GM15510 (cell line): ENCODE data around the gene PRELID3B.

Experiments
- POLR2A ChIP-seq: IDR thresholded peaks from 3 replicates; pipeline ENCODE4 v1.6.1; 2011; ENCODE audit warnings: borderline replicate concordance; ENCODE audit not compliant: insufficient read length; ENCODE audit errors: extremely low read depth

PRELID3B gene

DNA sequence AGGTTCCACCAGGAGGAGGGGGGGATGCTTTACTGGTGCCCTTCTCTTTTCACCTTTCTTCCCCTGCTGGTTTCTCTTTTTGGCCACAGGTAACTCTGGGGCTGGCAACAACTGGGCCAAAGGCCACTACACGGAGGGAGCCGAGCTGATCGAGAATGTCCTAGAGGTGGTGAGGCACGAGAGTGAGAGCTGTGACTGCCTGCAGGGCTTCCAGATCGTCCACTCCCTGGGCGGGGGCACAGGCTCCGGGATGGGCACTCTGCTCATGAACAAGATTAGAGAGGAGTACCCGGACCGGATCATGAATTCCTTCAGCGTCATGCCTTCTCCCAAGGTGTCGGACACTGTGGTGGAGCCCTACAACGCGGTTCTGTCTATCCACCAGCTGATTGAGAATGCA, 19.0 kb downstream of the PRELID3B start:
- no peak for TF ChIP-seq POLR2A

DNA sequence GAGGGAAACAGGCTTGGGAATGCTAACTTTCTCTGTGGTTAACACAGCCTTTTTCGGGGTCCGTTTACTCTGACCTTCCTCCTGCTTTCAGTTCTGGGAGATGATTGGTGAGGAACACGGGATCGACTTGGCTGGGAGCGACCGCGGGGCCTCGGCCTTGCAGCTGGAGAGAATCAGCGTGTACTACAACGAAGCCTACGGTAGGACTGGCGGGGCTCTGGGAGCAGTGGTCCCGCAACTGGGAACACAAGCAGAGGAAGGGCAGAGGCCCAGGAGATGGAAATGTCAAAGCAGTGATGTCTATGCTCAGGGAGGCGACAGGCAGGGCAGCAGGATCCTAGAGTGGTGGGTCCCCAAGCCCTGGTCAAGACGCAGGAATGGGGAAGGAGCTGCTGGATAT, 19.8 kb downstream of the PRELID3B start:
- TF ChIP-seq POLR2A: no peak

DNA sequence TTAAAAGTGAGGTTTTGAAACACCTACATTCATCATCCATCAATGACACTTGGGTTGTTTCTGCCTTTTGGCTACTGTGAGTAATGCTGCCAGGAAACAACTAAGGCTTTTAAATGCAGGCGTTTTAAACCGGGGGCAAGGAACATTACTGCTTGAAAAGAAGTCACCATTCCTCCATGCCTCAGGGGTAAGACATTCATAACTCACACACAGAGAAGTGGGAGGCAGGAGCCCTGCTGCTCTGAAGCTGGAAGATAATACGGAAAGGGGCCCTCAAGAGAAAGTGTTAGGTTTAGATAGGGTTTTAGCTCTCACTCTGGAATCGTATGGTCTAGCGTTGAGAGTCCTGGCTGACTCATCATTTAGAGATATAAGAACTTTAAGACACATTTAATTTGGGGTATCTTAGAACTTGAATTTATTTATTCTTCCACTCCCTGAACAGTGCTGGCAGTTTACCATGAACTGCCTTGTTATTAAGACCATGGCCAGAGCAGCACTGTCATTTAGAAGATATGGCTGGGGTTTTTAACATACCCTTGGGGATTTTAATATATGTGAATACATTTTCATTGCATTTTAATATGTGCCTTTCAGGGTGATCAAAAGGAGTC, 21.5 kb downstream of the PRELID3B start:
- TF ChIP-seq POLR2A: no peak

DNA sequence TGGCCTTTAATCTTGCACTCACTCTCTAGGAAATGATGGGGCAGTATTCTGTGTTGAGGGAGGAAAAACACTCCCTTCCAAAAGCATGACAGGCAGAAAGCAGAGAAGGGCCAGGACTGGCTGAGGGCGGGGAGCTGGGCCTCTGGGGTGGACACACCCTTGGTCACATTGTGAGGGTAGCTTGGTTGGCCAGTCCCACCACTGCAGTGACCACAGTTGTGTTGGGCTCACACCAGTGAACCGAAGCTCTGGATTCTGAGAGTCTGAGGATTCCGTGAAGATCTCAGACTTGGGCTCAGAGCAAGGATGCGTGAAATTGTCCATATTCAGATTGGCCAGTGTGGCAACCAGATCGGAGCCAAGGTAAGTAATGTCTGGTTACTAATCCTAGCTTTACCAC, 23.4 kb downstream of the PRELID3B start, which contains the start of gene TUBB1:
TUBB1 (plus strand) TSS at position 213 of the 400 bp plus-strand sequence; CDS start at position 307, 94 bp downstream.
- TF ChIP-seq POLR2A: no peak

DNA sequence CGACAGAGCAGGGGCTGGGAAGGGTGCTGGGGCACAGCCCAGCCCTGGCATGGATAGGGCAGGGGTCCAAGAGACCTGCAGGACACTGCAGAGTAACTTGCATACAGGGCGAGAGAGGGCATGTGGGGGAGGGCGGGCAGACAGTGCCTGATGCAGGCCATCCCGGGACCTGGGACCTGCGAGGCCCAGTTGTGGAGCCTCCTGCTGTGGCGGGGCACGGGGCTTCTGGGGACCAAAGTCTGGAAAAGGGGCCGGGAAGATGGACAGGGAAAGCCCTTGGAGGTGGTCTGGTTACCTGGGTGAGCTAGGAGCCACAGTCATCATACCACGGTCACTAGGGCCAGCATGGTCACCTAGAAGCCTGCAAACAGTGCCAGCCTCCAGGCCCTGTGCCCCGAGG, 23.8 kb downstream of the PRELID3B start:
- TF ChIP-seq POLR2A: no peak

DNA sequence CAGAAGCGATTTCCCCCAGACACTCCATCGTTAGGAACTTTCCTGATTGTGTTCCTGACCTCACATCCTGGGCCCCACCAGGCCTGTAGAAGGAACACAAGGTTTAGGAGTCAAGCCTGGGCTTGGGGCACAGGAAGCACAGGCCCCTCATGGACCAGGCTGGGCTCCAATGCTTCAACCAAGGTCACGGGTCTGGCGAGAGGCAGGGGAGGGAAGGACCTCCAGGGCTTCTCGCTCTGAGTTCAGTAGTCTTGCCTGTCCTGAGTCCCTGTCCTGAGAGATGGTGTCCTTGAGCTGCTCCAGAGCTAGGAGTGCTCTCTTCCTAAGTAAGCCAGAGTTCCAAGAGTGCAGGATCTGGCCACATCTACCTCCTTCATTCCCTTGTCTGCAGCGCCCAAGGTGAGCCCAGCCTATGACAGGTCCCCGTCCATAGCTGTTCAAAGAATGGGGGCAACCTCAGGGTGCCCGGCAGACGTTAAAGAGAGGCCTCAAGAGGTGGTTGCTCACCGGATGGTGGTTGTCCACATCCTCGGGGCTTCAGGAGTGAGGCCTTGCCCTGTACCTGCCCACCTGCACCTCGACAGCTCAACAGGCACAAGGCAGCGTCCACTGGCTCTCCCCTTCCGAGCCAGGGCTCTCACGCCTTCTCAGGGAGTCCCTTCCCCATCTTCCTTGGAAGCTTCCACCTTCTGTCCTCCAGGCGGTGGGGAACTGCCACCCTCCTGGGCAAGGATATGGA, 24.9 kb downstream of the PRELID3B start:
- no peak for TF ChIP-seq POLR2A

DNA sequence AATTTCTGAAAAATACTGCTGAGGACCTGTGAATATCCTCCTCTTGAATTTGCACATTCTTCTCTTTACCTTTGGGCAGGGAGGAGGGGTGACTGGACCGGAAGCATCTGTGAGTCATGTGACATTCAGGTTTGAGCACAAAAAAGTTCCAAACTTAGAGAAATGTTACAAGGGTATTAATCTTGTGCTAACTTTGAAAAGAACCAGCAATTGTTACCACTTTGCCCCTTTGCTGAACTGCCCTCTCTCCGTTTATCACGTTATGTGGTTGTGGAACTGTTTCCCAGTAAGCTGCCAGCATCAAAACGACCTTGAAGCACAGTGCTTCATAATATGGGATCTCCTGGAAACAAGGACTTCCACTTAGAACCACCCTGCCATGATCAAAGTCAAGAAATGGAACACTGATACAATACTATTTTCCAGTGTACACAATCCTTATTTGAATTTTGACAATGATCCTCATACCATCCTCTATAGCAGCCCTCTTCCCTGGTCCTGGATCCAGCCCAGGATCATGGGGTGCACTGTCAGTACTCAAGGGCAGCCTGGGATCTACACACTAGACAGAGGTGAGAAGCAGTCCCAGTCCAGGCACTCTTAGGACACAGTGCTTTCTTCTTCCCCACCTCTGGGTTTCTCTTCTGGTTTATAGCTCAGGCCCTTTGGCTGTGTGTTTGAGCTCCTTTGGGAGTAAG, 25.6 kb downstream of the PRELID3B start:
- TF ChIP-seq POLR2A: no peak

DNA sequence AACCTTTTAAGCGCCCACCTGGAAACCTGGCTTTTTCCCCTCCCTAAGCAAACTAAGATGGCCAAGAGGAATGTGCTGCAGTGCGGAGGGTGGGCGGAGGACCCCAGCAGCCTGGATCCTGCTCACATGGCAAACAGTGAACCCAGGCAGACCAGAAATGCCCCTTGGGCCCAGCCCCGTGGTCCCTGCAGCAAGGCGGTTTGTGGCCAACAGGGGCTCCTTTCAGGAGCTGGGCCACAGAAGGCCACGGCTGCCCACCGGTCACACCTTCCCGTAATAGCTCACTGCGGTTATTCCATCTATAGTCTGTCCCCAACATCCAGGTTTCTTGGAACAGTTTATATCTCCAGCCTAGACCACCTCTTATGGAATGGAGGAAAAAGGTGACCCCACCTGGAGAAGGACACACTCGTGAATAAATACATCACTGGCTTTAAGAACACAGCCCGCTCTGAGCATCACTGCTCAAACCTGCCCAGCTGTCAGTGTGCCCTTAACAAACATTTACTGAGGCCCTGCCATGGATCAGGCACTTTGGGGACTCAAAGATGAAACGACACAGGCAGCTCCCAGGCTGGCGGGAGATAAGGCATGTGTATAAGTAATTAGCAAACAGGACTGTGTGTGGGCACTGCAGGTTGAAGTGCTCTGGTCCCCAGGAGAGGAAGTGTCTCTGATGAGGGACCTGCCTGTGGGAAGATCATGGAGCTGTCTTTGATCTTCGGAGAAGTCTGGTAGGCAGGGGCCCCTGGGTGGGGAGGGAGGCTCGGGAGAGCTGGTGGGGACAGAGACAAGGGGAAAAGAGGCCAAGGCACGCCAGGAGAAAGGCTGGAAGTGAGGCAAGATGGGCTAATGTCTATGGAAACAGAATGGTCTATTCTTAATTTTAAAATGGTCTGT, 26.5 kb downstream of the PRELID3B start:
- no peak for TF ChIP-seq POLR2A

DNA sequence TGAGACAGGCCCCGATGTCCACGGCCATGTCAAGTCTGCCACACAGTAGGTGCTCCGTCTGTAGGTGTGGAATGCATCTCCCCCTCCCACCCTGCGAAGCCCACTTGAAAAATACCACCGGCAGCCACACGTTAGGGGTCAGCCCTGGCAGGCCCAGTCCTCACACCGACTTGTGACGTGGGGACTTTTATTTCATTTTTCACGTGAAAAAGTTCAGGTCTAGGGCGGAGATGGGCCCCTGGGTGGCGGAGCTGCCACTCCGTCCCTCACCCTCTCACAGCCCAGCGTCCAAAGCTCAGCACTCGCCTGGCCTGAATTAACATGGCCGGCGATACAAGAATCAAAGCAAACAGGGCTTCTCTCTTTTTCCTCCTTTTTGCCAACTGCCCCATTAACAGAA, 27.2 kb downstream of the PRELID3B start:
- TF ChIP-seq POLR2A: no peak

DNA sequence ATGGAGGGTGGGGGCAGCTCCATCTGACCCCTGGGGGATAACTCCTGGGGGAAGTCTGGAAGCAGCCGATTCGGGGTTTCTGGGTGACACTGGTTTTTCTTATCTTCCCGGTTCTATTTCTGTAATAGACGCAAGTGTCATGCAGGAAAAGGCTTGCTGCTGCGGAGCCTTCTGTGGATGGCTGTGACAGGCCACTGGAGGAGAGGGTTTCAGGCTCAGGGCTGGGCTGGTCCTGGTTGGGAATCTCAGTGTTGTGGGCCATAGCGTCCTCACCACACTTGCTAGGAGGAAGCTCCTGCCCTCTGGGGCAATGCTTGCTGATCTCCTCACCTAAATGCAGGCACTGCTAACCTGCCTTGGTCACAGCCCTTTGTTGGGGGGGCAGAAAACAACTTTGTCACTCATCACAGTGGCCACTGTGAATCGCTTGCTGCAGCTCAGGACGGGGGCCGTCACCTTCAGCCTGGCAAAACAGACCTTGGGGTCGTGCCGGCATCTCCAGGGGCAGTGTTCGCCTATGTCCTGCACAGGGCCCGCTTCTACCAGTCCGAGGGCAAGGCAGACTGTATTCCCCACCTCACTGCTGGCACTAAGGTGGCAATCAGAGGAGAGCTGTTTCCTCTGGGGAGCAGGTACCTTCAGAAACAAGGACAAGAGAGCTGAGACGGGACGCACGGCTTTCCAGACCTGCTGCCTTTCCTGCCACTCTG, 27.8 kb downstream of the PRELID3B start:
- TF ChIP-seq POLR2A: no peak

DNA sequence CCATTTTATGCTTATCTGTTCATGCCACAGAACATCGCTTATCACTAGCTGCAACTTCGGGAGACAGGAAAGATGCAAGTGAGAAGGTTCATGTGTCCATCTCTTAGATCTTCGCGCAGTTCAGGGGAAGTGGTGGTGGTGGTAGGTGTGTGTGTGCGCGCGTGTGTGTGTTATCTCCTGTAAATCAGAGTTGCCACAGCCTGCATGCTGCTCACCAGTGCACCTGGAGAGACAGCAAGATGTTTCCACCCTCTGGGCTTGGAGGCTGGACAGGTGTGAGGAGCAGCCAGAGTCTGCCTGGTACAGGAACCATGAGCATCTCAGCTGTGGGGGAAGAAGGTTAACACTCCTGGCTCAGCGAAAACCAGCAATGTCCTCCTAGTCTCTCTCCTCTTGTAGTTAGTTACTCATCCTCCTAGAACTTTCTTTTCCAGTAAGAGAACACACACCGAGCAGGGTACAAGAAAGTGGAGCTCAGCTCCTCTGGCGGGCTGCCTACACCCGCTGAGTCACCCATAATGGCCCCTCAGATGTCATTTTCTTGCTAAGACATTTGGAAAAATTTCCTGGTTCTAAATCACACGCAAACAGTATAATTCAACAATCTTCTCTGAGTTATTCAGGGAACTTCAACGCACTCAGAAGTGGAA, 28.5 kb downstream of the PRELID3B start:
- TF ChIP-seq POLR2A: no peak

DNA sequence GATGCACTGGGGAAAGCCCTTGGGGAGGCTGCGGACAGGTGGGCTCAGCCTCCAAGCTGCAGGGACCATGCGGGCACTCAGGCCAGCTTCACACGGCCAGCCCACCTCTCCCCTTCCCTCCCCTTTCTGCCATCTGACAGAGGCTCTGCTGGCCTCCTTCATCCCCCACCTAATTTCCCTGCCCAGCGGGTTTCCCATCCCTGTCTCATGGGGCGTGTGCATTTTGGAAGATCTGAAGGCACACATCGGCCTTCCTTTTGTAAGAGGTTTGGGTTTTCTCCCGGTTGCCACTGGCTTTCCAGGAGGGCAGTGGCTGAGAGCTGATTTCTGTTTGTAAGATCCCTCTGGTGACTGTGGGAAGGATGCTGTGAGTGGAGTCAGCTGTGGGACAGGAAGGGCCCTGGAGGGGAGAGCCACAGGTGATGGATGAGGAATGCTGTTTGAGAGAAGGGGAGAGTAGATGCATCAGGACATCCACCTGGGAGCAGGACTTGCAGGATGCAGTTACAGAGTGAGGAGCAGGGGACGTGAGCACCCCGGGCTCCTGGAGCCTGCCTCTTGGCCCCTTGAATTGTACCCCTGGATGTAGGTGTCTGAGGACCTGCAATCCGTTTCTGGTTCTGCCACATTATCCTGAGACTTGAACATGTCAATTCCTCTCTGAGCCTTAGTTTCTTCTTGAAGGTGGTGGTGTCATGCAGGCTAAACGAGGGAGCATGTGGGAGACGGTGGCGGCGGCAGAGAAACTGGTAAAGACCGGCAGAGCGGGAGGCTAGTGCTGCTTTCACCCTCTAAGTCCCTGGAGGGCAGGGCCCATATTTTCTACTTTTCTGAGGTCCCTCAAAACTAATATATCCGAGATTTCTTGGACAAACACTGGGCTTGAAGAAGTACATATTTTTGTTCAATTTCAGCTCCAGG, 29.3 kb downstream of the PRELID3B start:
- TF ChIP-seq POLR2A: no peak
